Activated T-helper 1 cell treated with Interleukin-2 at 50 U/mL for 16 hours (primary cell): ENCODE measurements around the gene TNFAIP8L2.
"Not testable (repeated sequence)": the region's sequence is repeated elsewhere in the genome, so short reads cannot be mapped to it uniquely, and the experiment has no call there.

ENCODE experiments used
- DNase-seq: peaks from one replicate; pipeline ENCODE4 v3.0.0-alpha.2; 2020; ENCODE audit warnings: low read depth

TNFAIP8L2 gene

GRCh38 chr1:151146072-151146411 is 10.4 kb upstream of the TNFAIP8L2 start:
- DNase-seq = no peak

- DNase-seq = peak; percentile 82
Observed at GRCh38 chr1:151146412-151147131, 9.9 kb upstream of the TNFAIP8L2 start, which contains the start of gene SEMA6C. TSS of gene SEMA6C (minus strand) at chr1:151146631. CDS start at chr1:151142621, 4,010 bp downstream.

GRCh38 chr1:151147132-151147503 is 9.3 kb upstream of the TNFAIP8L2 start:
- DNase-seq = no peak

GRCh38 chr1:151147665-151148064 is 8.8 kb upstream of the TNFAIP8L2 start:
- DNase-seq = no peak

- peak; percentile 57 for DNase-seq
Observed at GRCh38 chr1:151157067-151157531, 650 bp downstream of the TNFAIP8L2 start.

- no peak for DNase-seq
Observed at GRCh38 chr1:151158326-151158725, 1.9 kb downstream of the TNFAIP8L2 start.

- no peak for DNase-seq
Observed at GRCh38 chr1:151158751-151159251, 2.4 kb downstream of the TNFAIP8L2 start.

- DNase-seq = no peak
Observed at GRCh38 chr1:151159373-151159772, 2.9 kb downstream of the TNFAIP8L2 start.

- no peak for DNase-seq
Observed at GRCh38 chr1:151164732-151165280, 8.4 kb downstream of the TNFAIP8L2 start.

- no peak for DNase-seq
Observed at GRCh38 chr1:151165281-151165737, 8.9 kb downstream of the TNFAIP8L2 start.

GRCh38 chr1:151165738-151166504 is 9.5 kb downstream of the TNFAIP8L2 start, which contains the start of the genes LYSMD1 and SCNM1:
TSS of gene LYSMD1 (minus strand) at chr1:151165902. CDS start at chr1:151165258, 644 bp downstream.
TSS of gene SCNM1 (plus strand) at chr1:151166144. CDS start at chr1:151166153, 9 bp downstream.
- DNase-seq = peak; percentile 91

GRCh38 chr1:151166505-151166956 is 10.1 kb downstream of the TNFAIP8L2 start:
- DNase-seq = no peak

- no peak for DNase-seq
Observed at GRCh38 chr1:151167116-151167515, 10.7 kb downstream of the TNFAIP8L2 start.

- no peak for DNase-seq
Observed at GRCh38 chr1:151171190-151171589, 14.7 kb downstream of the TNFAIP8L2 start.

- no peak for DNase-seq
Observed at GRCh38 chr1:151175041-151175741, 18.7 kb downstream of the TNFAIP8L2 start.

GRCh38 chr1:151175863-151176262 is 19.4 kb downstream of the TNFAIP8L2 start, which contains the start of gene TMOD4:
TSS of gene TMOD4 (minus strand) at chr1:151175981. CDS start at chr1:151174875, 1,106 bp downstream.
- no peak for DNase-seq

GRCh38 chr1:151176514-151177045 is 20.1 kb downstream of the TNFAIP8L2 start:
- no peak for DNase-seq

GRCh38 chr1:151184211-151184610 is 27.8 kb downstream of the TNFAIP8L2 start:
- no peak for DNase-seq

- DNase-seq = no peak
Observed at GRCh38 chr1:151187205-151187604, 30.8 kb downstream of the TNFAIP8L2 start.

GRCh38 chr1:151188667-151189066 is 32.2 kb downstream of the TNFAIP8L2 start:
- not testable (repeated sequence) for DNase-seq
